ENCODE measurements around the gene FAM171A1.
"Not testable (repeated sequence)": the region's sequence is repeated elsewhere in the genome, so short reads cannot be mapped to it uniquely, and the experiment has no call there.

FAM171A1 gene

GRCh38 chr10:15370856-15371701 lies at the start of gene FAM171A1:
TSS of gene FAM171A1 (minus strand) at chr10:15371289. CDS start at chr10:15371052, 237 bp downstream.
- DNase-seq (ENCODE audit: low spot score), result peak; percentile 28

DNA sequence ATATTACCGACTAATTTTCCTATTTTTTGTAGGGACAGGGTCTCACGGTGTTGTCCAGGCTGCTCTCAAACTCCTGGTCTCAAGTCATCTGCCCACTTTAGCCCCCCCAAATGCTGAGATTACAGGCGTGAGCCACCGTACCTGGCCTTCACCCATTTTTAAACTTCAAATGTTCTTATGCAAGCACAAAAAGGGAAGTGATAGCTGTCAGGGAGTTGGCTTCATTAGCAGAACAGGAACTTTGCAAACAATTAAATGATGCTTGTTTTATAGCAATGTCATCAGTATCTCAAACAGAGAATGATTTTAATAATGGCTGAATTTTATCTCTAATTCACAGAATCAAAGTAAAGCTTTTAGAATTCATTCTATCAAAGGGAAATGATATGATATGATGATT lies 49.8 kb upstream of the FAM171A1 start:
- no peak for DNase-seq (ENCODE audit: low spot score)

- peak; percentile 69 for DNase-seq (ENCODE audit: low spot score)
Observed at GRCh38 chr10:15419279-15419874, 48.3 kb upstream of the FAM171A1 start.

DNA sequence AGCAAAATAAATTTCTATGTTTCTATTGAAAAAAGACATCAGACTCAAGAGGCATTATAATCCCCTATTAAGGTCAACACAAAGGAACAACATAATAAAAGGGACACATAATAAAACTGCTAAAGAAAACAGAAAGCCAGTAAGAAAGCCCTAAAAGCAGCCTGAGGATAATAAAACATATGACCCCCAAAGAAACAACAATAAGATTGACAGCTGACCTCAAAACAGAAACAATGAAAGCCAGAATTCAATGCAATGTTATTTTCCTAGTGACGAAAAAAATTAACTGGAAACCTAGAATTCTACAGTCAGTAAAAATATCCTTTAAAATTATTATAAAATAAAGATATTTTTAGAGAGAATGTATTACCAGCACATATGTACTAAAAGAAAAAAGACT lies 44.9 kb upstream of the FAM171A1 start:
- DNase-seq (ENCODE audit: low spot score), result no peak

DNA sequence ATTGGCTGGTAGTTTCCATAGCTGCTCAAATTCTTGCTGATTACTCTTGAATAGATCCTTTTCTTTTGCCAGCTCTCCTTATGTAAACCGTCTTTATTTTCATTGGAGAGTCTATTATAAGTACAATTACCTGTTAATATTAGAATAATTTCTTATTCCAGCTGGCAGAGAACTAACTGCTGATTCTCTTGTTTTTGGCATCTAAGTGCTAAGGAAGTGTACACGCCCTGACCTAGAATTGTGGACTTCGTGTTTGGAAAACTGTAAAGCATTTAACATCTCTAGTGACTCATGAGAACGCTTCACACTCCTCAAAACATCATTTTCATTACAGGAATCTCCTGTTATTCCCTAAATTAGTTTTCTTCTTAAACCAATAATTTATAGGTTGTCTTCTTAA lies 39.9 kb upstream of the FAM171A1 start:
- no peak for DNase-seq (ENCODE audit: low spot score)

DNA sequence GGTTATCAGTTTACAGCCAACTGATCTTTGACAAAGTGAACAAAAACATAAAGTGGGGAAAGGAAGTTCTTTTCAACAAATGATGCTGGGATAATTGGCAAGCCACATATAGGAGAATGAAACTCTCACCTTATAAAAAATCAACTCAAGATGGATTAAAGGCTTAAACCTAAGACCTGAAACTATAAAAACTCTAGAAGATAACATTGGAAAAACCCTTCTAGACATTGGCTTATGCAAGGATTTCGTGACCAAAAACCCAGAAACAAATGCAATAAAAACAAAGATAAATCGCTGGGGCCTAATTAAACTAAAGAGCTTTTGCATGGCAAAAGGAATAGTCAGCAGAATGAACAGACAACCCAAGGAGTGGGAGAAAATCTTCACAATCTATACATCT lies 38.3 kb upstream of the FAM171A1 start:
- not testable (repeated sequence) for DNase-seq (ENCODE audit: low spot score)

DNA sequence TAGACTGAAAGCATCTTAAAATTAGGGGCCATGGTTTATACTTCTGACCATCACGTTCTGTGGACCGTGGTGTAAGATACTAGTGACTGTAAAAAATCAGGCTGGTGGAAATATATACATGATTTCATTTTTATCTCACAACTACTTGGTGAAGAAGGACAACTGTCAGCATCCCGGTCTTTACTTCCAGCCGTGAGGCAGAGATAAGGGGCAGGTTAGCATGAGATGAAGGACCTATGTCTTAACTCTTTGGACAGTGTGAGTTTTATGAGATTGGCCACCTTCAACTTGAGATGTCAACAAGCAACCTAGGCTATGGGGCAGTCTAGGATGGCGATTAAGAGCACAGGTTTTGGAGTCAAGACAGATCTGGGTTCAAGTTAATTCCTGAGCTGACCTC lies 37.5 kb upstream of the FAM171A1 start:
- DNase-seq (ENCODE audit: low spot score), result no peak

- no peak for DNase-seq (ENCODE audit: low spot score)
Observed at GRCh38 chr10:15405319-15405718, 34.2 kb upstream of the FAM171A1 start.

DNA sequence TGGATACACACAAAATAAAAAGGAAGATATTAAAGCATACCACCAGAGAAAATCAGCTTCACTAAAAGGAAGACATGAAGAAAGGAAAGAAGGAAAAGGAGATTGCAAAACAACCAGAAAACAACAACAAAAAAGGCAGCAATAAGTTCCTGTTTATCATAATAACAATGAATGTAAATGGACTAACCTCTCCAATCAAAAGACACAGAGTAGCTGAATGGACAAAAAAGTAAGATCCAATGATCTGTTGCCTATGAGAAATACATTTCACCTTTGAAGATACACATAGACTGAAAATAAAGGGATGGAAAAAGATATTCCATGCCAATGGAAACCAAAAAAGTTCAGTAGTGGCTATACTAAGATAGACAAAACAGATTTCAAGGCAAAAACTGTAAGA lies 30.3 kb upstream of the FAM171A1 start:
- no peak for DNase-seq (ENCODE audit: low spot score)

GRCh38 chr10:15400461-15400860 lies 29.4 kb upstream of the FAM171A1 start:
- DNase-seq (ENCODE audit: low spot score), result not testable (repeated sequence)

DNA sequence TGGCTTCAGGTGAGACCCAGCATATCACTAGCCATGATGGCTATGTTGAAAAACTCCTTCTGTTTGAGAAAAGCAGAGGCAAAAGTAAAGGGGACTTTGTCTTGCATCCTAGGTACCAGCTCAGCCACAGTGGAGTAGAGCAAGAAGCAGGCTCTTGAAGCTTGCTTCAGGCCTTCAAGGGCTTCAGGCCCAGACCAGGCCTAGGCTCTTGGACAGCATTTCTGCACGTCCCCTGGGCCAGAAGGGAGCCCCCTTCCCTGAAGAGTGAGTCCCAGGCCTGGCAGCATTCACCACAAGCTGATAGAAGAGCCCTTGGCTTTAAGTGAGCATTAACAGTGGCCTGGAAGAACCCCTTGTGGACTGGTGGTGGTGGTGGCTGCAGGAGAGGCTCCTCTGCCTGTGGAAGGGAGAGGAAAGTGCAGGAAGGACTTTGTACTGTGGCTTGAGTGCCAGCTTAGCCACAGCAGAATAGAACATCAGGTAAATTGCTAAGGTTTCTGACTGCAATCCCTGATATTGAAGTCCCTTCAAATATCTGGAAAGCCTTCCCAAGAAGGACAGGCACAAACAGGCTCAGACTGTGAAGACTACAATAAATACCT lies 28.1 kb upstream of the FAM171A1 start:
- DNase-seq (ENCODE audit: low spot score), result no peak

GRCh38 chr10:15395935-15396334 lies 24.8 kb upstream of the FAM171A1 start:
- DNase-seq (ENCODE audit: low spot score), result no peak

- DNase-seq (ENCODE audit: low spot score), result no peak
Observed at GRCh38 chr10:15393139-15393825, 22.2 kb upstream of the FAM171A1 start.

GRCh38 chr10:15391491-15391890 lies 20.4 kb upstream of the FAM171A1 start:
- no peak for DNase-seq (ENCODE audit: low spot score)

- not testable (repeated sequence) for DNase-seq (ENCODE audit: low spot score)
Observed at GRCh38 chr10:15388172-15388571, 17.1 kb upstream of the FAM171A1 start.

- peak; percentile 86 for DNase-seq (ENCODE audit: low spot score)
Observed at GRCh38 chr10:15387021-15387420, 15.9 kb upstream of the FAM171A1 start.

GRCh38 chr10:15385552-15386455 lies 14.7 kb upstream of the FAM171A1 start:
- DNase-seq (ENCODE audit: low spot score), result no peak

DNA sequence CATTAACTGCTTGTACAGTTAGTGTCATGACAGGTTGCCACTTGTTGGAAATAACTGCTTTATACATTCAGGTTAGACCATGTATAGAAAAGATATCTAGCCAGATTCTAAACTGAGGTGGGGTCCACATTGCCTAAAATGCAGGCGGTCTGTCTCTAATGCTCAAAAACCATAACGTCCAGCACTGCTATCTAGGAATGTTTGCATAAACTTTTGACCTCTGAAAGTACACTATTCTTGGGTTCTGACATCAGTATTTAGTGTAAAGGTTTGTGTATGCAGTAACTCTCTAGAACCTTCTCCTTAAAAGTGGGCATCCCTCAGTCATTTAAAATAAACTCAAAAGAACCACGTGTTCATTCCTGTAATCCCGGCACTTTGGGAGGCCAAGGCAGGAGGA lies 10.3 kb upstream of the FAM171A1 start:
- DNase-seq (ENCODE audit: low spot score), result no peak

DNA sequence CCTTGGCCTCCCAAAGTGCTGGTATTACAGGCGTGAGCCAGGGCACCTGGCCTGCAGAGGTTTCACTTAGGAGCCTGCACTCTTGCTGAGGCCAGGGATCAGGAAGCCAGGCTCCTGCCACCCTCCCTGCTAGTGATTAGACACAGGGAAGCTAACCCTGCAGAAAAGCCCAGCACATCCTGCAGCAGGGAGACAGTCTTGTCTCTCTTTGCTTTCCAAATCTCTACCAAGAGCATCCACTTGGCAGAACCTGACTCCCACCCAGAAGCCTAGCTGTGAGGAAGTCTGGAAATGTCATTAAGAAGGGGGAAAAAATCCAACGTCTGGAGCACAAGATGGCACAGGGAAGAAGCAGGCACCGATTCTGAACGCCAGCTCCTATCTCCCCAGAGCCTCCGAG lies 8.0 kb upstream of the FAM171A1 start:
- peak; percentile 28 for DNase-seq (ENCODE audit: low spot score)

GRCh38 chr10:15378569-15378968 lies 7.5 kb upstream of the FAM171A1 start:
- no peak for DNase-seq (ENCODE audit: low spot score)

DNA sequence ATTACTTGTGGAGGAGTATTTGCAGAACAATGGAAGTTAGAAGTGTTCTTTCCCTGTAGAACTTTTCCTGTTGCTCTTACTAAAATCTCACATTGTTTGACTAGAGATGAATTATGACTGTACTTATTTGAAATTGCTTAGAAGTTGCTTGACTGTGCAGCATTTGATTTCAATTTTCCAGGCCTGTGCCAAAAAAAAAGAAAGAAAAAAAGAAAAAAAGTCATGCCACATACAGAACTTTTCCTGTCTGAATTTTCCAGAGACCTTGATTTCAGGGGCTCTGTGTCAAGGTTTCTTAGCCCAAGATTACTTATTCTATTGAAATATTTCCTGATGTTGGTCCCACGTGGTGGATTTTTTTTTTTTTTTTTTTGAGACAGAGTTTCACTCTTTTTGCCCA lies 3.5 kb upstream of the FAM171A1 start:
- DNase-seq (ENCODE audit: low spot score), result no peak

DNA sequence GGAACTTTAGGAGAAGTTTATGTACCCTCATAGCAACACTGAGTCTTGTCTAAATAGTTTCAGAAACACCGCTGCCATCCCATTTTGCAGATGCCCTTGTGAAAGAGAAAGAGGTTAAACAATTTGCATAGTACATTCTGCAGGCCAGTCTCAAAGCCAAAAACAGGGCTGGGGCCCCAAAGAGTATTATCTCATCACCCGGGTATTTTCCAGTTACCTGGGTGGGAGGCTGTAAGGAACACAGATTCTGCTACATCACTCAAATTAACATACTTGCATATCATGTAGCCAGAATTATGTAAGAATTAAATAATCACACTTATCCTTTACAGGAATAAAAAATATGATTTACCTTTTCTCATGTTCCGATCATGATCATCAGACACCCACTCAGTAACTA lies 3.1 kb upstream of the FAM171A1 start:
- no peak for DNase-seq (ENCODE audit: low spot score)

All from cerebellar cortex (tissue), 1 donor.